SIG-M5 (cell line): ENCODE results near the gene ZFYVE16.
"Not testable (repeated sequence)": the region's sequence is repeated elsewhere in the genome, so short reads cannot be mapped to it uniquely, and the experiment has no call there.

Experiments used
- DNase-seq: peaks from one replicate; lab custom pipeline; 2025; lab: John Stamatoyannopoulos, UW

The ZFYVE16 gene

DNA sequence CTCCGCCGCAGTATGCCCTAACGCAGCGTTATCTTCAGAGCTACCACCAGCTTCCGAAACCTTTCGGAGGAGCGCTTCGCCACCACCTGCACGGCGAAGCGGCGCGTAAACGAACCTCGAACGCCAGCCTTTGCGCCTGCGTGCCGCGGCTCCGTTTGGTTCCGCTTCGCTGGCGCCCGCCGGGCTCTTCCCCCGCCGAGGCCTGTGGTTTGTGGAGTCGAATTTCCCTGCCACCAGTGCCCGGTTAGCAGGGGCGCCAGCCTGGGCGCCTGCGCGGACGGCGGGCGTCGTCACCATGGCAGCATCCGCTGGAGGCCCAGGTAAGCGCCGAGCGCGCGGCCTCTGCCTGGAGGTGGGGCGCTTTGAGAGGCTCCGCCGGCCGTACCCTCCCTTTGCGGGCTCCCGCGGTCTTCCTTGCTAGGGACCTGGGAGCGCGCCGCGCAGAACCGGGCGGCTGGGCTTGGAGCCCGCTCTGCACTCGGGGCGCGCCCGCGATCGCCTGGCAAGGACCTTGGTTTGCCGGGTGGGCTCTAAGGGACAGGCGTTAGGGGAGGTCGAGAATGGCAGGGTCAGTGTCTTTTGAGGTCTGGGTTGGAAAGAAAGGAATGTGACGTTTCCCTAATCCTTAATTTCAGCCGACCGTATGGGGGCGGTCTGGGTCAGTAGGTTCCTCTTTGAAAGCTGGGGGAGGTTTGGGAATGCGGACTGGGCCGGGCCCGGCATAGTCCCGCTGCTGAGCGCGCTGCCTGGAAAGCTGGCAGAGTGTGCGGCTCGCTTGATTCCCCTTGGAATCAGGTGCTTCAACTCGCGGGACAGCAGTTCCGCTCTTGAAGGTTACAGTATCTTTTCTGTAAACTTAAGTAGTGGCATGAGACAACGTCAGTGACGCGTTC lies 80.2 kb downstream of the ZFYVE16 start, which contains the start of gene FAM151B:
Gene FAM151B, plus strand, starts transcription at position 272 of the 893 bp plus-strand sequence. Its CDS starts 24 bp downstream, at position 296.
- no peak for DNase-seq

DNA sequence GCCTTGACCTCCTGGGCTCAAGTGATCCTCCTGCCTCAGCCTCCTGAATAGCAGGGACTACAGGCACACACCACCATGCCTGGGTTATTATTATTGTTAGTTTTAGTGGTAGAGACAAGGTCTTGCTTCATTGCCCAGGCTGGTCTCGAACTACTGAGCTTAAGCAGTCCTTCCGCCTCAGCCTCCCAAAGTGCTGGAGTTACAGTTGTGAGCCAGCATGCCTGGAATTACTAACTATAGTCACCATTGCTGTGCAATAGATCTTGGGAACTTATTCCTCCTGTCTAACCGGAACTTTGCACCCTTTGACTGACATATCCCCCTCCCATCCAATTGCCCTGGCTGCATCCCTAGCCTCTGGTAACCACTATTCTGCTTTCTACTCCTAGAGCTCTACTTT lies 83.4 kb downstream of the ZFYVE16 start:
- no peak for DNase-seq

DNA sequence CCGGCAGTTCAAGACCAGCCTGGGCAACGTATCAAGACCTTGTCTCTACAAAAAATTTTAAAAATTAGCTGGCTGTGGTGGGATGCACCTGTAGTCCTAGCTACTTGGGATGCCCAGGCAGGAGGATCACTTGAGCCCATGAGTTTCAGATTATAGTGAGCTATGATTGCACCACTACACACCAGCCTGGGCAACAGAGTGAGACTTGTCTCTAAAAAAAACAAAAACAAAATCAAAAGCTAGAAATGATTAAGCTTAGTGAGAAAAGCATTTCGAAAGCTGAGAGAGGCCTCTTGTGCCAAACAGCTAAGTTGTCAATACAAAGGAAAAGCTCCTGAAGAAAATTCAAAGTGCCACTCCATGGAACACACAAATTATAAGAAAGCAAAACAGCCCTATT lies 84.9 kb downstream of the ZFYVE16 start:
- DNase-seq, result no peak

GRCh38 chr5:80493443-80493842 lies 85.6 kb downstream of the ZFYVE16 start:
- not testable (repeated sequence) for DNase-seq

DNA sequence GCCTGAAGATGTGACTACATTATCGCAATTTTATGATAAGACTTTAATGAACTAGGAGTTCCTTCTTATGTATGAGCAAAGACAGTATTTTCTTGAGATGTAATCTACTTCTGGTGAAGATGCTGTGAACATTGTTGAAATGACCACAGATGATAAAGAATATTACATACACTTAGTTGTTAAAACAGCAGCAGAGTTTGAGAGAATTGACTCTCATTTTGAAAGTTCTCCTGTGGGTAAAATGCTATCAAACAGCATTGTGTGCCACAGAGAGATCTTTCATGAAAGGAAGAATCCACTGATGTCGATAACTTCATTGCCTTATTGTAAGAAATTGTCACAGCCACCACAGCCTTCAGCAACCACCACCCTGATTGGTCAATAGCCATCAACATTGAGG lies 88.0 kb downstream of the ZFYVE16 start:
- DNase-seq, result no peak

- peak; percentile 60 for DNase-seq
Measured at GRCh38 chr5:80502800-80503199, 94.9 kb downstream of the ZFYVE16 start.

GRCh38 chr5:80503641-80504040 lies 95.8 kb downstream of the ZFYVE16 start:
- DNase-seq, result peak; percentile 64

- no peak for DNase-seq
Measured at GRCh38 chr5:80504833-80505232, 97.0 kb downstream of the ZFYVE16 start.

GRCh38 chr5:80507663-80508062 lies 99.8 kb downstream of the ZFYVE16 start:
- DNase-seq, result no peak

DNA sequence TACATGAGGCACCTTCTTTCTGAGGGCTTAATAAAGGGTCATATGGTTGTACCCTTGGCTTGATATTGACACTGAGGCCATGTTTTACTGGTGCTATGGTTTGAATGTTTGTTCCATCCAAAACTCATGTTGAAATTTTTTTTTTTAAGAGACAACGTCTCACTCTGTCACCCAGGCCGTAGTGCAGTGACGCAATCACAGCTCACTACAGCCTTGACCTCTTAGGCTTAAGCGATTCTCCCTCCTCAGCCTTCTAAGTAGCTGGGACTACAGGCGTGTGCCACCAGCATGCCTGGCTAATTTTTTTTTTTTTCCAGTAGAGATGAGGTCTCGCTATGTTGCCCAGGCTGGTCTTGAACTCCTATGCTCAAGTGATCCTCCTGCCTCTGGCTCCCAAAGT lies 101.0 kb downstream of the ZFYVE16 start:
- no peak for DNase-seq

DNA sequence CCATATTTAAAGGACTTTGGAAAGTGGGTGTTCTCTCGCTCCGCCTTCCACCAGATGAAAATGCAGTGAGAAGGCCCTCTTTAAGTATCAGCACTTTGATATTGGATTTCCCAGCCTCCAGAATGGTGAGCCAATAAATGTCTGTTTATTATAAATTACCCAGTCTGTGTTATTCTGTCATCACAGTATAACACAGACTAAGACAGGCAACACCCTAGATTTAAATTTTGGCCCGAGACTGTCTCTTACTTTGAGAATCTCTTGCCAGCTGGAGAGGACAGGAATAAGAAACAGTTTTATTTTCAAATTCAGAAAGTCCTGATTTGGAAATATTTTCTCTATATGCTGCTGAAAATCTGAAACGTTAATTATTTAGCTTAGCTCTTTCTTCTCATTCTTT lies 101.5 kb downstream of the ZFYVE16 start:
- DNase-seq, result no peak

DNA sequence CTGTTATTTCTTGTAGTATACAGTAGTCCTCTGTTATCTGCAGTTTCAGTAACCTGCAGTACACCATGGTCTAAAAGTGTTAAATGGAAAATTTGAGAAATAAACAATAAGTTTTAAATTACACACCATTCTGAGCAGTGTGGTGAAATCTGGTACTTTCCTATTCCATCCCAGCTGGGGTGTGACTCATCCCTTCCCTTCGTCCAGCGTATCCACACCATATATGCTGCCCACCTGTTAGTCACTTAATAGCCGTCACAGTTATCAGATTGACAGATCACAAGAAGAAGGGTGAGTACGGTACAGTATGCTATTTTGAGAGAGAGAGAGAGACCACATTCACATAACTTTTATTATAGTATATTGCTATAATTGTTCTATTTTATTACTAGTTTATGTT lies 109.0 kb downstream of the ZFYVE16 start:
- no peak for DNase-seq
